OCI-LY1 (cell line): ENCODE results near the gene VCL.
"Not testable (repeated sequence)": the region's sequence is repeated elsewhere in the genome, so short reads cannot be mapped to it uniquely, and the experiment has no call there.

Source experiments
- H2AFZ ChIP-seq: fragments of 200-600 bp; sonication (generic), shearing (Covaris generic); 2 replicates; pipeline ENCODE4 v1.6.0; 2014; ENCODE audit warnings: antibody characterized with exemption, mild to moderate bottlenecking, low read length
- H3F3A ChIP-seq: fragments of 200-600 bp; sonication (generic), shearing (Covaris generic); 2 replicates; pipeline ENCODE4 v1.6.0; 2014; ENCODE audit warnings: mild to moderate bottlenecking, antibody characterized with exemption, low read length, moderate library complexity; ENCODE audit not compliant: insufficient read depth
- H3K27ac ChIP-seq: fragments of 200-600 bp; sonication (generic); 2 replicates; pipeline ENCODE4 v1.5.1; 2014; ENCODE audit warnings: low read length, mixed run types, mild to moderate bottlenecking, low read depth; ENCODE audit not compliant: poor library complexity, severe bottlenecking
- H3K27me3 ChIP-seq: fragments of 200-600 bp; sonication (generic); 2 replicates; pipeline ENCODE4 v1.6.0; 2014; ENCODE audit warnings: antibody characterized with exemption, mild to moderate bottlenecking, low read length, moderate library complexity; ENCODE audit not compliant: insufficient read depth
- H3K36me3 ChIP-seq: fragments of 200-600 bp; sonication (generic); 2 replicates; pipeline ENCODE4 v1.6.1; 2014; ENCODE audit warnings: mild to moderate bottlenecking, antibody characterized with exemption, low read length, moderate library complexity, mixed read lengths; ENCODE audit not compliant: insufficient read depth
- H3K4me1 ChIP-seq: fragments of 200-600 bp; sonication (generic); 2 replicates; pipeline ENCODE4 v1.5.1; 2014; ENCODE audit warnings: mild to moderate bottlenecking, low read length, moderate library complexity; ENCODE audit not compliant: insufficient read depth, severe bottlenecking
- H3K4me2 ChIP-seq: fragments of 200-600 bp; sonication (generic), shearing (Covaris generic); 2 replicates; pipeline ENCODE4 v1.6.1; 2014; ENCODE audit warnings: low read length
- H3K4me3 ChIP-seq: fragments of 200-600 bp; sonication (generic); 2 replicates; pipeline ENCODE4 v1.5.1; 2014; ENCODE audit warnings: low read length, low read depth, mild to moderate bottlenecking, mixed read lengths; ENCODE audit not compliant: poor library complexity, severe bottlenecking
- H3K79me2 ChIP-seq: fragments of 200-600 bp; shearing (Covaris generic); 2 replicates; pipeline ENCODE4 v1.6.1; 2016; ENCODE audit warnings: mixed run types, low read length, mixed read lengths; ENCODE audit not compliant: insufficient read depth
- H3K9ac ChIP-seq: fragments of 200-600 bp; sonication (generic), shearing (Covaris generic); 2 replicates; pipeline ENCODE4 v1.6.1; 2014; ENCODE audit warnings: mild to moderate bottlenecking, low read length, mixed read lengths
- H3K9me2 ChIP-seq: fragments of 200-600 bp; sonication (generic), shearing (Covaris generic); 2 replicates; pipeline ENCODE4 v1.6.1; 2014; ENCODE audit warnings: low read depth, mild to moderate bottlenecking, low read length, mixed read lengths
- H3K9me3 ChIP-seq: fragments of 200-600 bp; shearing (Covaris generic); 2 replicates; pipeline ENCODE4 v1.6.1; 2014; ENCODE audit warnings: low read length, mixed read lengths
- H4K20me1 ChIP-seq: fragments of 200-600 bp; sonication (generic), shearing (Covaris generic); 2 replicates; pipeline ENCODE4 v1.6.0; 2016; ENCODE audit warnings: mild to moderate bottlenecking, low read length; ENCODE audit not compliant: insufficient read depth
- CTCF ChIP-seq: fragments of 200-600 bp; sonication (generic), shearing (Covaris generic); IDR thresholded peaks from 2 replicates; pipeline ENCODE4 v1.5.1; 2017; ENCODE audit warnings: mild to moderate bottlenecking, antibody characterized with exemption, low read length, moderate library complexity, mixed read lengths
- EZH2 ChIP-seq: fragments of 200-600 bp; sonication (generic), shearing (Covaris generic); IDR thresholded peaks from 2 replicates; pipeline ENCODE4 v1.8.0; 2017; ENCODE audit warnings: borderline replicate concordance, mixed run types, mild to moderate bottlenecking, antibody characterized with exemption, low read length, moderate library complexity, mixed read lengths

VCL gene

GRCh38 chr10:74058071-74058470 is 60.2 kb downstream of the VCL start:
- H2AFZ ChIP-seq: no peak overlapping the region
- TF ChIP-seq EZH2 (no peak), CTCF (no peak)
- no peaks in the 10 kb centered on the region for H3K9me3 ChIP-seq
- no peaks in the 10 kb centered on the region for H3F3A ChIP-seq
- no peak overlapping the region for H3K4me2 ChIP-seq
- no peaks in the 10 kb centered on the region for H4K20me1 ChIP-seq
- no peak overlapping the region for H3K4me3 ChIP-seq
- no peaks in the 10 kb centered on the region for H3K36me3 ChIP-seq
- H3K27ac ChIP-seq: no peak overlapping the region
- no peaks in the 10 kb centered on the region for H3K79me2 ChIP-seq
- no peaks in the 10 kb centered on the region for H3K27me3 ChIP-seq
- no peak overlapping the region for H3K9ac ChIP-seq
- no peaks in the 10 kb centered on the region for H3K9me2 ChIP-seq
- peaks cover 6% of the 10 kb centered on the region for H3K4me1 ChIP-seq

GRCh38 chr10:74058658-74059057 is 60.7 kb downstream of the VCL start:
- no peak overlapping the region for H3K27ac ChIP-seq
- H4K20me1 ChIP-seq: no peaks in the 10 kb centered on the region
- no peak overlapping the region for H3K4me2 ChIP-seq
- H3F3A ChIP-seq: no peaks in the 10 kb centered on the region
- H3K4me3 ChIP-seq: no peak overlapping the region
- TF ChIP-seq EZH2 (no peak), CTCF (peak; percentile 41)
- H3K9me2 ChIP-seq: no peaks in the 10 kb centered on the region
- H3K9ac ChIP-seq: no peak overlapping the region
- peaks cover 6% of the 10 kb centered on the region for H3K4me1 ChIP-seq
- H2AFZ ChIP-seq: no peak overlapping the region
- no peaks in the 10 kb centered on the region for H3K36me3 ChIP-seq
- H3K79me2 ChIP-seq: no peaks in the 10 kb centered on the region
- H3K27me3 ChIP-seq: no peaks in the 10 kb centered on the region
- no peaks in the 10 kb centered on the region for H3K9me3 ChIP-seq

- H3K36me3 ChIP-seq: no peaks in the 10 kb centered on the region
- H3F3A ChIP-seq: no peaks in the 10 kb centered on the region
- no peaks in the 10 kb centered on the region for H3K79me2 ChIP-seq
- H3K27ac ChIP-seq: no peak overlapping the region
- no peak overlapping the region for H3K4me3 ChIP-seq
- TF ChIP-seq CTCF (no peak), EZH2 (no peak)
- H3K9ac ChIP-seq: no peak overlapping the region
- H4K20me1 ChIP-seq: no peaks in the 10 kb centered on the region
- no peak overlapping the region for H2AFZ ChIP-seq
- no peaks in the 10 kb centered on the region for H3K9me2 ChIP-seq
- no peaks in the 10 kb centered on the region for H3K27me3 ChIP-seq
- H3K9me3 ChIP-seq: no peaks in the 10 kb centered on the region
- no peak overlapping the region for H3K4me2 ChIP-seq
- peaks cover 6% of the 10 kb centered on the region for H3K4me1 ChIP-seq
Observed at GRCh38 chr10:74061104-74061503, 63.2 kb downstream of the VCL start.

GRCh38 chr10:74061978-74062377 is 64.1 kb downstream of the VCL start:
- not testable (repeated sequence) for H4K20me1 ChIP-seq, H3K27ac ChIP-seq, H3K9me3 ChIP-seq, H3K4me2 ChIP-seq, H3K27me3 ChIP-seq, H3K36me3 ChIP-seq, H3K4me3 ChIP-seq, H3K9me2 ChIP-seq, H2AFZ ChIP-seq, H3K4me1 ChIP-seq, H3F3A ChIP-seq, H3K79me2 ChIP-seq, H3K9ac ChIP-seq
